ENCODE data around the gene AXL.
"Not testable (repeated sequence)": the region's sequence is repeated elsewhere in the genome, so short reads cannot be mapped to it uniquely, and the experiment has no call there.

AXL gene

GRCh38 chr19:41206926-41207750 is 11.9 kb upstream of the AXL start:
- no peak for DNase-seq

GRCh38 chr19:41214161-41214560 is 4.9 kb upstream of the AXL start:
- no peak for DNase-seq

DNA sequence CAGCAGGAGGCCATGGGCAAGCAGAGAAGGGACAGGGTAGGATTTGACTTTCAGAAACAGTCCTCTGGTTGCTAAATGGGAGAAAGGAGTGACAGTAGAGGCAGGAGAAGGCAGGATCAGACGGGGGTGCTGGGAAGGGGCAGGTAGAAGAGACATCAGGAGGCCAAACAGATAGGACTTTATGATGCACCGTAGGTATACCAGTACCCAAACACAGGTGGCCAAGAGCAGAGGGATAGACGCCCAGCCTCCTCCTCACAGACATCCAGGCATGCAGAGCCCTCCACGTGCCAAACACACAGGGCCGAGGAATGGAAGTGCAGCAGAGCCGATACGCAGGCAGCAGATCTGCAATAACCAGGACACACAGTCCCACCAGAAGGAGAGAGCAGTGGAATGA is 1.3 kb upstream of the AXL start:
- DNase-seq, result no peak

DNA sequence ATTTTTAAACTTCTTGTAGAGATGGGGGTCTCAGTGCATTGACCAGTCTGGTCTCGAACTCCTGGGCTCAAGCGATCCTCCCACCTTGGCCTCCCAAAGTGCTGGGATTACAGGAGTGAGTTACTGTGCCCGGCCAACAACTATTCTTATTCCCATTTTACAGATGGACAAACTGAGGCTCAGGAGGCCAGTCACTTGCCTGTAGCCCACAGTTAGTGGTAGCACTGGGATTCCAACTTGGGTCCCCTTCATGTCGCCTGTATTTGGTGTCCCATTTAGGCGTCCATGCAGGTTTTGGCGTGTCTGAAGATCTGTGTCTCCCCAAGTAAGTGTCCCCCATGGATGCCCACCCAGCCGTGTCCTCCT is 791 bp upstream of the AXL start:
- no peak for DNase-seq

GRCh38 chr19:41219924-41220567 is 1.0 kb downstream of the AXL start:
- no peak for DNase-seq

- no peak for DNase-seq
Observed at GRCh38 chr19:41220811-41221210, 1.8 kb downstream of the AXL start.

DNA sequence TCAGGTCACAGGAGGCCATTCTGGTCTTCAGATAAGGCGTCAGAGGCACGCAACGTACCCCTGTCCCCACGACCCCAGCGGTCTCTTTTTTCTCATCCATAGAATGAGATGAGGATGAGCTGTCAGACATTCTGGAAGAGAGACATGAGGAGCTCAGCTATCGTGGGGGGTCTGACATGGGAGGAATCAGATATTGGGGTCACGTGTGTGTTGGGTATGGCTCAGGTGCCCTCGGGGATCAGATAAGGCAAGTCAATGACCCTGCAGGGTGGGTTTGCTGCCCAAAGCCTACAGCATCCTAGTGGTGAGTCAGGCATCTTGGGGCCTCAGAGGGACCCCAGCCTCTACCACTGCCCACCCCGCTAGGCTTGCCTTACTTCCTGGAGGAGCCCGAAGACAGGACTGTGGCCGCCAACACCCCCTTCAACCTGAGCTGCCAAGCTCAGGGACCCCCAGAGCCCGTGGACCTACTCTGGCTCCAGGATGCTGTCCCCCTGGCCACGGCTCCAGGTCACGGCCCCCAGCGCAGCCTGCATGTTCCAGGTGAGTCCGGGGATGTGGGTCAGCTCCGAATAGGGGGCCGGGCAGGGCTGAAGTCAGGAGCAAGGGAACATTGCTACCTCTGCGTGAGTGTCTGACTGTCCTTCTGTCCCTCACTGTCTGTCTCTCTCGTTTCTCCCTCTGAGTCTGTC is 2.6 kb downstream of the AXL start:
- DNase-seq, result no peak

- no peak for DNase-seq
Observed at GRCh38 chr19:41222240-41222639, 3.2 kb downstream of the AXL start.

DNA sequence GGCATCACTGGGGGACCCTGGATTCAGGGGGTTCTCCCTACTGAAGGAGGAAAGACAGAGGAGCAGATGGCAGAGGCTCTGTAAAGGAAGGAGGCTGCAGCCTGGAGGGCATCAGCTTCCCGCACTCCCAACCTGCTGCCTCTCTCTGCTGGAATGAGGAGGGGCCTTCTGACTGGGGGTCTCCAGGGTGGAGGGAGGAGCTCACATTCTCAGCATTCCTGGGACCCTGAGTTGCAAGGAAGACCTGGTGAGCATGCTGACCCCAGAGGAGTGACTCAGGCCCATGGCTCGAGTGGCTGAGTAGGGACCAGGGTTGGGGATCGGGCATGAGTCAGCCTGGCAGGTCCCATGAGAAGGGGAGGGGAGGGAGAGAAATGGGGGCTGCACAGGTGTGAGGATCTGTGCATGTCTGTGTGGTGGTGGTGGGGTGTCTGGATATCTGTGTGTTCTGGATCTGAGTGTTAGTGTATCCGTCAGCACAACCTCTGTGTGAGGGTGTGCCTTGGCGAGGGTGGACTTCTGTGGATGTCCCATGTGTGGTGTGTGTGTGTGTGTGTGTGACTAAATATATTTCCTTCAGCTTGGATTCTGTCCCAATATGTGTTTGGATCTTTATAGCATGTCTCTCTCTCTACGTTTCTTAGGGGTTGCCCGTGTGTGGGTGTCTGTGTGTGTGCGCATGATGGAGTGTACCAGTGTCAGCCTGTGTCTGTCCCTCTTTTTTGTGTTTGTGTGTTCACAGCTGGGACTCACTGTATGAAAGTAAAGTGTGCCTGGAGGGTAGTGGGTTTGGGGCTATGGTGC is 4.6 kb downstream of the AXL start:
- DNase-seq, result no peak

GRCh38 chr19:41224632-41225031 is 5.6 kb downstream of the AXL start:
- DNase-seq, result no peak

- no peak for DNase-seq
Observed at GRCh38 chr19:41225238-41226052, 6.4 kb downstream of the AXL start.

GRCh38 chr19:41226053-41226873 is 7.2 kb downstream of the AXL start:
- DNase-seq, result no peak

- no peak for DNase-seq
Observed at GRCh38 chr19:41226874-41227390, 7.9 kb downstream of the AXL start.

- DNase-seq, result no peak
Observed at GRCh38 chr19:41228486-41228885, 9.5 kb downstream of the AXL start.

DNA sequence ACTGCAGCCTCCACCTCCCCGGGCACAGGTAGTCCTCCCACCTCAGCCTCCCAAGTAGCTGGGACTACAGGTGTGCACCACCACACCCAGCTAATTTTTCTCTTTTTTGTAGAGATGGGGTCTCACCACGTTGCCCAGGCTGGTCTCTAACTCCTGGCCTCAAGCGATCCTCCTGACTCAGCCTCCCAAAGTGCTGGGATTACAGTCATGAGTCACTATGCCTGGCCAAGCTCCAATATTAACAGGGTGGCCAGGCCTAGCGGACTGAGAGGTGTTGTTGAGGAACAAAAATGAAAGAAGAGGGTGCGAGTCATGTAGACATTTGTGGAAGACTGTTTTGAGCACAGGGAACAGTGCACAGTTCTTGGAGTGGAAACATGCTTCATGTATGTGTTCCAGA is 10.3 kb downstream of the AXL start:
- not testable (repeated sequence) for DNase-seq

DNA sequence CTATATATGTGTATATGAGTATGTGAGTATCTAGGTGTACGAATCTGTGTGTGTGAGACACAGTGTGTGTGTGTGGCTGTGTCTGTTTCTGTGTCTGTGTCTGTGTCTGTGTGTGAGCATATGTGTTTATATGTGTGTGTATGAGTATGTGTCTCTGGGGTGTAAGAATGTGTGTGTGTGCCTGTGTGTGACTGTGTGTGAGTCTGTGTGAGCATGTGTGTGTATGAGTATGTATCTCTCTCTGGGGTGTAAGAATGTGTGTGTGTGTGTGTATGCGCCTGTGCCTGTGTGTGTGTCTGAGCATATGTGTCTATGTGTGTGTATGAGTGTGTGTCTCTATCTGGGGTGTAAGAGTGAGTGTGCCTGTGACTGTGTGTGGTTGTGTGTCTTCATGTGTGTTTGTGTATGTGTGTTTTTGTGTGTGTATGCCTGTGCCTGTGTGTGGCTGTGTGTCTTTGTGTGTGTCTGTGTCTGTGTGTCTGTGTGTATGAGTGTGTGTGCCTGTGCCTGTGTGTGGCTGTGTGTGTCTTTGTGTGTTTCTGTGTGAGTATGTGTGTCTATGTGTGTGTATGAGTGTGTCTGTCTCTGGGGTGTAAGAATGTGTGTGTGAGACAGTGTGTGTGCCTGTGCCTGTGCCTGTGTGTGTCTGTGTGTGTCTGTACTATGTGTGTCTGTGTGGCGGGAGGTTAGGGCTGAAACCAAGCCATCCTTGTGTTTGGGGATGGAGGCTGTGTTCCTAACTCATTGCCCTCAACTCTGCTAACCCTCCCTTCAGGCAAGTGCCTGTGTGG is 11.2 kb downstream of the AXL start:
- DNase-seq, result no peak

DNA sequence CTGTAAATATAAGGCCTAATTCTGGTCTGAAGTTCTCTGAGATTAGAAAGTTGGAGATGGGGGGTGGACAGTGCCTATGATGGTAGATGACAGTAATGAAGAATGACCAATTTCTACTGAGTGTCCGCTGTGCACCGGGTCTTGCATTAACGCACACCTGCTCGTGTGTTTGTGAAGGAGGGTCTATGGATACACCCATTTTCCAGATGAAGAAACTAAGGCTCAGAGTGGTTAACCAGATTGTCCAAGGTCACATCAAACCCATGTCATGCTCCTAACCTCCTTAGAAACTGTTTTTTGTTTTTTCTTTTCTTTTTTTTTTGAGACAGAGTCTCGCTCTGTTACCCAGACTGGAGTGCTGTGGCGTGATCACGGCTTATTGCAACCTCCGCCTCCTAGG is 13.7 kb downstream of the AXL start:
- no peak for DNase-seq

DNA sequence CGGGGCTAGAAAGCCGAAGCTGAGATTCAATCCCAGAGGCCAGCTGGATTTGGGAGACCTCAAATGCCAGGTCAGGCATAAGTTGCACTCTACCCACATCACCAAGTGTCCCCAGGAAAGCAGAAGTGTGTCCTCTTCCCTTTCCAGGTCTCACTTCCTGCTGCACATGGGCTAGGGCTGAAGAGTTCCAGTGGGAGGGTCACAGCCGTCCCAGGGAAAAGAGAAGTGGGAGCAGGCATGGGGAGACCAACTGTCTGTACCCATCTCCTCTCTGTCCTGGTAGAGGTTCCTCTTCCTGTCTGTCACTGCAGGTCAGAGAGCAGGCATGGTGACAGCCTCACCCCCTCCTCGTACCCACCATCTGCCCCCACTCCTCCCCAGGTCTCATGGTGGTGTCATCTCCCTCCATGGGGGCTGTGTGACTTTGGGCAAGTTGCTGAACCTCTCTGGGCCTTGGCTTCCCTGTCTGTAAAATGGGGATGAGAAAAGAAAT is 14.8 kb downstream of the AXL start:
- no peak for DNase-seq

GRCh38 chr19:41234512-41235168 is 15.6 kb downstream of the AXL start:
- DNase-seq, result no peak

GRCh38 chr19:41235480-41235879 is 16.5 kb downstream of the AXL start:
- no peak for DNase-seq
